Measurements from ENCODE around the gene PIAS4.

The PIAS4 gene

DNA sequence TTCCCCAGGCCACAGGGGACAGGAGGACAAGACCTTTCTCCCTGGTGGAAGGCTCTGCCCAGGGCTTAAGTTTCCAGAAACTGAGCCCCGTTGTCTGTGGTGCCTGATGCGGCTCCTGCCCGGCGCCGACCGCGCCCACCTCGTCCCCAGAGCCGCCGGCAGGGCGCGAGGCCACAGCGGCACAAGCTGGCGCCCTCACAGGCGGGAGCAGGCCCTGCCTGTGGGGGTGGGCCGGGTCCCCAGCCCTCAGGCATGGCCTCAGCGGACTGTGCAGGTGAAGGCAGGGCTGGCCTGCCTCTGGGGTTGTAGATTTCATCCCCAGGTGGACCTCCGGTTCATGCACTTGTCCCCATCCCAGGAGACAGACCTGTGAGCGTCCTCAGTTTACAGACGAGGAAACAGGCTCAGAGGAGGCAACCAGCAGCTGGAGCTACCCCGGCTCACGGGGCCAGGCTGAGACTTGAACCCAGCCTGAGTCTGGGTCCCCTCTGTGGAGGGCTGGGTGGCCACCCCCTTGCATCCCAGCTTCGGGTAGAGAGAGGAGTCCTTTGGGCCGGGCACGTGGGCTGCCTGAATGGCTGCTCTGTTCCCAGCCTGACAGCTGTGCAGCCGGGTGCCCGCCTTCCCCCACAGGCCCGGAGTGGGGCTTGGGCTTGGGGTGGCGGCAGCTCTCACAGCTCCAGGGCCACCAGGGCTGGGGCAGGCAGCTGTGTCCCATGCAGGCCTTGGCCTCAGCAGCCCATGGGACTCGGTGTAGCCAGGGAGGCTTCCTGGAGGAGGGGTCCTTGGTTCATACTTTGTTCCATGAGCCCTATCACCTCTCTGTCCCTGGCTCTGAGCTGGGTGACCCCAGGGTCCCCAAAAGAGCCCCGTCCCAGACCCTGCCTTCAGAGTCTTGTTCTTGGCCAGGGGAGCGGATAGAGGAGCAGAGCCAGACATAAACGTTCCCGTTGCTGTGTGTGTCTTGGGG lies 26.8 kb downstream of the PIAS4 start:
- Histone ChIP-seq H3K4me1 (ENCODE audit: insufficient read depth, low read length) (no peaks in the 10 kb centered on the region), H3K36me3 (ENCODE audit: insufficient read depth, low read length) (peaks cover 13% of the 10 kb centered on the region), H3K9me3 (ENCODE audit: control insufficient read depth, insufficient read depth, low read length) (no peaks in the 10 kb centered on the region), H3K9ac (ENCODE audit: low read depth, low read length) (no peak overlapping the region)

DNA sequence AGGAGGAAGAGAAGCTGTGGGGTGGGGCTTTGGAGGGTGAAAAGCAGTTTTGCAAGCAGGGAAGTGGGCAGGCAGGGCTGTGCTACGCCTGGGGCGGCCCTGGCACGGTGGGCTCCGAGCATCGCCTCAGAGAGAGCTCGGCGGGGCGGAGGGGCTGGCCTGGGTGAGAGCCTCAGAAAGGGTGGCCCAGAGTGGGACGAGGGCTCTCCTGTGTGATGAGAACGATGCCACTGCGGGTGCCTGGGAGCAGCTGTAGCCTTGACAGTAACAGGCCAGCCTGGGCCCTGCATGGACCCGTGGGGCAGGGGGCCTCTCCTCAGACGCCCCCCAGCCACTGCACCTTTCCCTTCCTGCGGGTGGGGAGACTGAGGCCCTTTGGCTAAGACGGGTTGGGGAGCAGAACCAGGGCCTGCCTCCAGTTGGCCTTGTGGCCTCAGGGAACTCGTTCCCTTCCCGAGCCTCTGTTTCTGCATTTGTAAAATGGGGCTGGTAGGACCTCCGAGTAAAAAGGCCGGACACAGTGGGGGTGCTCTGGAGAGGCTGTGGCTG lies 27.6 kb downstream of the PIAS4 start:
- peaks cover 13% of the 10 kb centered on the region for H3K36me3 ChIP-seq (ENCODE audit: insufficient read depth, low read length)
- no peaks in the 10 kb centered on the region for H3K4me1 ChIP-seq (ENCODE audit: insufficient read depth, low read length)
- no peaks in the 10 kb centered on the region for H3K9me3 ChIP-seq (ENCODE audit: control insufficient read depth, insufficient read depth, low read length)
- H3K9ac ChIP-seq (ENCODE audit: low read depth, low read length) = no peak overlapping the region

DNA sequence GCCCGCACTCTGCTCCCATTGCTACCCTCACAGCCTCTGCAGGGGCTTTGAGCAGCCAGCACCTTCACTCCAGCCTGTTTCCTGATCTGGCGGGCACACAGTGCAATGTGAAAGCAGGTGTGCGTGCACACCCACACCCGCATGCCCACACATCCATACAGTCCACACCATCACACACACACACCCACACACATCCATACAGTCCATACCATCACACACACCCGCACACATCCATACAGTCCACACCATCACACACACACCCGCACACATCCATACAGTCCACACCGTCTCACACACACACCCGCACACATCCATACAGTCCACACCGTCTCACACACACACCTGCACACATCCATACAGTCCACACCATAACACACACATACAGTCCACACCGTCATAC lies 28.0 kb downstream of the PIAS4 start:
- Histone ChIP-seq H3K36me3 (ENCODE audit: insufficient read depth, low read length) (peaks cover 13% of the 10 kb centered on the region), H3K9ac (ENCODE audit: low read depth, low read length) (no peak overlapping the region), H3K4me1 (ENCODE audit: insufficient read depth, low read length) (no peaks in the 10 kb centered on the region), H3K9me3 (ENCODE audit: control insufficient read depth, insufficient read depth, low read length) (no peaks in the 10 kb centered on the region)

DNA sequence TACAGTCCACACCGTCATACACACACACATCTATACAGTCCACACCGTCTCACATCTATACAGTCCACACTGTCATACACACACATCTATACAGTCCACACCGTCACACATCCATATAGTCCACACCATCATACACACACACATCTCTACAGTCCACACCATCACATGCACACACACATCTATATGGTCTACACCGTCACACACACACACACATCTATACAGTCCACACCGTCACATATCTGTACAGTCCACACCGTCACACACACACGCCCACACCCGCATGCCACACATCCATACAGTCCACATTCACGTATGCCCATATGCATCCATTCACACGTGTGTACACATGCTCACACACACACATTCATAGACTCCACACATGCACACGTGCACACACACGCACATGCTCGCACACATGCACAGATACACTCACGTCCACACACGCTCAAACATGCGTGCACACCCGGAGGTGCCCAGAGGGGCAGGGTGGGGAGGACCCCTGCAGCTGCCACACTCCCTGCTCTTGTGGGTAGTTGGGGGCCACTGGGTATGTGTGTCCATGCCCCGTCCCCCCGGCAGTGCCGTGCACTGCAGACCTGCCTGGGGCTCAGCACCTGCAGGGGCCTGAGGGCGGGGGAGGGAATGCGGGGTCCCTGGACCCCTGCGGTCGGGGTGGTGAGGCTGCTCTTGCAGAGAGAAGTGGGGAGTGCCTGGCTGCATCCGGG lies 29.2 kb downstream of the PIAS4 start:
- Histone ChIP-seq H3K36me3 (ENCODE audit: insufficient read depth, low read length) (peaks cover 13% of the 10 kb centered on the region), H3K4me1 (ENCODE audit: insufficient read depth, low read length) (no peaks in the 10 kb centered on the region), H3K9me3 (ENCODE audit: control insufficient read depth, insufficient read depth, low read length) (no peaks in the 10 kb centered on the region), H3K9ac (ENCODE audit: low read depth, low read length) (no peak overlapping the region)

DNA sequence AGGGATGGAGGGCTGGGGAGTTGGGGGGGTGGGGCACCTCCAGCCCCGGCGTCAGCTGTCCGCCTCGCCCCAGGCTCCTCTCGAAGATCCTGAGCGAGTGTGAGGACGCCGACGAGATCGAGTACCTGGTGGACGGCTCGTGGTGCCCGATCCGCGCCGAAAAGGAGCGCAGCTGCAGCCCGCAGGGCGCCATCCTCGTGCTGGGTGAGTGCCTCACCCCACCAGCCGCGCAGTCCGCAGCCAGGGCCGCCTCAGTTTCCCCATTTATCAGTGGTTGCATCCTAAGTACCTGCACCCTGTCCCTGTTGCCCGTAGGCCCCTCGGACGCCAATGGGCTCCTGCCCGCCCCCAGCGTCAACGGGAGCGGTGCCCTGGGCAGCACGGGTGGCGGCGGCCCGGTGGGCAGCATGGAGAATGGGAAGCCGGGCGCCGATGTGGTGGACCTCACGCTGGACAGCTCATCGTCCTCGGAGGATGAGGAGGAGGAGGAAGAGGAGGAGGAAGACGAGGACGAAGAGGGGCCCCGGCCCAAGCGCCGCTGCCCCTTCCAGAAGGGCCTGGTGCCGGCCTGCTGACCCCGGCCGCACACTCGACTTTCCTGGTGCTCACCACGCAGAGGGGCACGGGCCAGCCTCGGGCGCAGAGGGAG lies 29.9 kb downstream of the PIAS4 start:
- Histone ChIP-seq H3K9me3 (ENCODE audit: control insufficient read depth, insufficient read depth, low read length) (no peaks in the 10 kb centered on the region), H3K4me1 (ENCODE audit: insufficient read depth, low read length) (no peaks in the 10 kb centered on the region), H3K9ac (ENCODE audit: low read depth, low read length) (no peak overlapping the region), H3K36me3 (ENCODE audit: insufficient read depth, low read length) (peaks cover 13% of the 10 kb centered on the region)

DNA sequence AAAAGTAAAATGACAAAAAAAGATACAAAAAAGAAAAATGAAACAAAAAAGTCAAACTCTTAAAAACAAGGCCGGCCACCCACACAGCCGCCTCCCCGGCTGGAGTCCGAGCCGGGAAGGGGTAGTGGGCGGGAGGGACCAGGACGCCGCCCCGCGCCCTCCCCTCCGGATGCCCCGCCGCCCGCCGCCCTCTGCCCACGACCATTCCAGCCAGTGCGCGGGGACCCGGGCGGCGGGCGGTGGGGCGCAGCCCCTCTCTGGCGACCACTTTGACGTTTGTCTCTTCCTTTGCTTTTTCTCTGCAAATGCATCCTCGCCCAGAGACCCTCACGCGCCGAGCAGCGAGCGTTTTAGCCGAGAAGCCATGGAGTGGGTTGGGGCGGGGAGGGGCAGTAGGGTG lies 30.5 kb downstream of the PIAS4 start:
- no peak overlapping the region for H3K9ac ChIP-seq (ENCODE audit: low read depth, low read length)
- H3K9me3 ChIP-seq (ENCODE audit: control insufficient read depth, insufficient read depth, low read length) = no peaks in the 10 kb centered on the region
- peaks cover 13% of the 10 kb centered on the region for H3K36me3 ChIP-seq (ENCODE audit: insufficient read depth, low read length)
- no peaks in the 10 kb centered on the region for H3K4me1 ChIP-seq (ENCODE audit: insufficient read depth, low read length)

DNA sequence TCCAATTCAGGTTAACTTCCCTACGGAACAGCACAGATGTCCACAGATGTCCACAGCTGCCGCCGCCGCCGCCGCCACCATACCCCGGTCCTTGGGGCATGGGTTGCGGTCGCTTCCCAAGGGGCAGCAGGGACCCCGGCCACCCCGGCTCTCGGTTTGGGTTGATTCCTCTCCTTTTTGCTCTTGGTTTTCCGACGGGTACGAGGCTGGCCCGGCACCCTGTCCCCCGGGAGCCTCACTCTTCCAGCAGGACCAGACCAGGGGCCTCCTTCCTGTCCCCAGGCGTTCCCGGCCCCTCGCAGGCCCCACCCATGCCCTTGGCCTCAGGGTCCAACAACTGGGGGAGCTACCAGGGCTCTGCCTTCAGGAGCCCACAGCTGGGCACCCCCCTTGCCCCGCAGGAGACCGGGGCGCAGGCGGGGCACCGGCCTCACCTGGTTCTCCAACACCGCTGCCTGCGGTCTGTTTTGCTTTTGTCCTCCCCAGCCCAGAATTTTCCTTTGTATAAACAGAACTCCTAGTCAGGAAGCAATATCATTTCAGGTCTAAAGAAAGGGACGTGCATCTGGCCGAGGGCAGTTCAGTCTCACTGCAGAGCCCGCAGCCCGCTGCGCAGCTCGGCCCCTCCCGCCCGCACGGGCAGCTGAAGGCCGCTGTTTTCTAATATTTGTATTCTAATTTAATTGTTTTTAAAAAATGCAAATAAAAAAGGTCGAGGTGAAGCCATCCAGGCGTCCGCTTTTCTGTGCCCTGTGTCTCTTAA lies 31.3 kb downstream of the PIAS4 start:
- no peaks in the 10 kb centered on the region for H3K4me1 ChIP-seq (ENCODE audit: insufficient read depth, low read length)
- peaks cover 9% of the 10 kb centered on the region; the same call in 1 of the 2 replicates for H3K36me3 ChIP-seq (ENCODE audit: insufficient read depth, low read length)
- no peaks in the 10 kb centered on the region for H3K9me3 ChIP-seq (ENCODE audit: control insufficient read depth, insufficient read depth, low read length)
- H3K9ac ChIP-seq (ENCODE audit: low read depth, low read length) = no peak overlapping the region

DNA sequence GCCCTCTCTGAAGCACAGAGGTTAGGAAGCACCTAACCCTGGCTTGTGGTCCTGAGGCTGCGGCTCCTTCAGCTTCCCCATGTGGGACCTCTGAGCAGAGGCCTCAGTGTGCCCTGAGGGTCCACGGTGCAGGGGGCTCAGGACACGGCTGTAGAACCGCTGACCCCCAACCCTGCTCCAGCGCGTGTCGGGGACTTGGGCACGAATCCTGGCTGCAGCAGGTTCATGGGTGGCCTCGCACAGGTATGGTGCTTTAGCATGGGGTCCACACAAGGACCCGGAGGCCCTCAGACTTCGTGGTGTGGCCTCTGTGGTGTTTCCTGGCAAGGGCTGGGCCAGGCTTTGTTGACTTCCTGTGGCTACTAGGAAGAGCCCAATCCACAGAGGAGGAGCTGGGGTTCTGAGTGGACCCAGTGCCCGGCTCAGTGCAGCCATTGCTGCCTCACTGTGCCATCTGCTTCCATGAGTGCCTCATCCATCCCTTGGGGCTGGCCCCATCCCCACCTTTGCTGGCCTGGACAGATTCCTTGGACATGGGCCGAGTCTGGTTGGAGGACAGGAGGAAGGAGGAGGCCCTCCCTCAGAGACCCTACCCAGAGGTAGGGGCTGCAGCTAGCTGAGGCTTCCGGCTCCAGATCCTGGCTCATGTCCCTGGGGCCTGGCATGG lies 34.7 kb downstream of the PIAS4 start:
- Histone ChIP-seq H3K36me3 (ENCODE audit: insufficient read depth, low read length) (0 out of 2 replicates have a peak, but pooled peaks cover 3% of the 10 kb centered on the region), H3K4me1 (ENCODE audit: insufficient read depth, low read length) (peaks cover 7% of the 10 kb centered on the region; the same call in 1 of the 2 replicates), H3K9ac (ENCODE audit: low read depth, low read length) (no peak overlapping the region), H3K9me3 (ENCODE audit: control insufficient read depth, insufficient read depth, low read length) (no peaks in the 10 kb centered on the region)

DNA sequence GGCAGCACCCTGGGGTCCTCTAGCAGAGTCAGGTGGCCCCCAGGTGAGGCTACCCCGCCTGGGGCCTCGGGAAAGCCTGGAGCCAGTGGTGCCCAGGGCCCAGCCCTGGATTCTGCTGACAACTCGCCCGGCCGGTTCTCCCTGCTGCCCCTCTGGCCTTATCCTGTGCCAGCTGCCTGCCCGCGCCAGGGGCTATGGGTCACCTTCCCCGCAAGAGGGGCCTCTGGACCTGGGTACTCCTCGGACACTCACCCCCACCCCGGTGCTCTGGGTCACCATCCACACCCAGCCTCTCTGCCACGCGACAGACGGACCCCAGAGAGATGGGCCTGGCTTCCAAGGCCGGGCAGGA lies 35.2 kb downstream of the PIAS4 start:
- H3K9me3 ChIP-seq (ENCODE audit: control insufficient read depth, insufficient read depth, low read length) = no peaks in the 10 kb centered on the region
- H3K9ac ChIP-seq (ENCODE audit: low read depth, low read length) = no peak overlapping the region
- H3K36me3 ChIP-seq (ENCODE audit: insufficient read depth, low read length) = no peaks in the 10 kb centered on the region
- peaks cover 7% of the 10 kb centered on the region; the same call in 1 of the 2 replicates for H3K4me1 ChIP-seq (ENCODE audit: insufficient read depth, low read length)

DNA sequence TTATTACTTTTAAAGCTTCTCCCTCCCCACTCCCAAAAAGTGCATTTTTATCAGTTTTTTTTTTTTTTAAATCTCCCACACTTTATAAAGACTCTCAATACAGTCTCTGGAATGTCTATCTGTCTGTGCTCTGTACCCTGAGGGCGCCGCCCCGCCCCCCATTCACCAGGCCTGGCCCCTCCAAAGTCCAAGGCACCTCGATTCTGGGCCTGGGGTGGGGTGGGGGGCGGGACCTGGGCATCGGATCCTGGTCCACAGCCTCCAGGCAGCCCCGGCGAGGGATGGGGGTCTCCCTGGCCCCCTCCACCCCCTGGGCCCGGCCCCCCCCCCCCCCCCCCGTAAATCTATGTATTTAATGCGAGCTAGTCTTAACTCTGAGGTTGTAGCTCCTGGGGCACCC lies 35.9 kb downstream of the PIAS4 start:
- H3K9ac ChIP-seq (ENCODE audit: low read depth, low read length) = no peak overlapping the region
- H3K9me3 ChIP-seq (ENCODE audit: control insufficient read depth, insufficient read depth, low read length) = no peaks in the 10 kb centered on the region
- peaks cover 7% of the 10 kb centered on the region; the same call in 1 of the 2 replicates for H3K4me1 ChIP-seq (ENCODE audit: insufficient read depth, low read length)
- H3K36me3 ChIP-seq (ENCODE audit: insufficient read depth, low read length) = no peaks in the 10 kb centered on the region; the same call in none of the 2 replicates

DNA sequence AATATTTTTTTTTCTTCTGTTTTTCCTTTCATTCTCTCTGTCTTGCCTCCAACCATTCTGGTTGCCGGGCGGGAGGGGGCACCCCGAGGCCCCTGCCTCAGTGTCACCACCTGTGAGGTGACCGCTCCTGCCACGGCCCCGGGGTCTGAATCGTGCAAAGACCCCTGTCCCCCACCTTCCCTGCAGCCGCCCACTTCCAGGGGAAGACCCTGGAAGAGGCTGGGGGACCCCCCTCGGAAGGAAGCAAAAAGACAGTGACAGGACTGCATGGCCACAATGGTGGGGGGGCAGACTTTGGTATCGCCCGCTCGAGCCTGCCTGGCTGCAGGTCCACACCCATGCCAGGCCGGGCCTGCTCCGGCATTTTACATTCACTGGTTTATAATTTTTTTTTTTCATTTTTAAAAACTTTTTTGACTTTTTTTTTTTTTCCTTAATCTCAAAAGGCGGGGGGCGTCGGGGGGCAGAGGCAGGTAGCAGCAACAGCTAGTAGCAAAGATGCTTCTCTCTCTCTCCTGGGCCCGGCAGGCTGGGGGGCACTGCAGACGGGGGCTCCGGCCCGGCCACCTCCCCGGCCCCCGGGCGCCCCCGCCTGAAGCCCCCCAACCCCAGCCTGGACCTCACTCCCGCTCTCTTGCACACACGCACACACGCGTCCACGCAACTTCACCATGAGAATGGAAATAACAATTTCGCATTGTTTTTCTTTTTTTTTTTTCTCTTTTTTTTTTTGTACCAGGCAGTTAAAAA lies 36.6 kb downstream of the PIAS4 start:
- no peak overlapping the region for H3K9ac ChIP-seq (ENCODE audit: low read depth, low read length)
- no peaks in the 10 kb centered on the region for H3K9me3 ChIP-seq (ENCODE audit: control insufficient read depth, insufficient read depth, low read length)
- H3K36me3 ChIP-seq (ENCODE audit: insufficient read depth, low read length) = no peaks in the 10 kb centered on the region; the same call in none of the 2 replicates
- peaks cover 7% of the 10 kb centered on the region; the same call in 1 of the 2 replicates for H3K4me1 ChIP-seq (ENCODE audit: insufficient read depth, low read length)

DNA sequence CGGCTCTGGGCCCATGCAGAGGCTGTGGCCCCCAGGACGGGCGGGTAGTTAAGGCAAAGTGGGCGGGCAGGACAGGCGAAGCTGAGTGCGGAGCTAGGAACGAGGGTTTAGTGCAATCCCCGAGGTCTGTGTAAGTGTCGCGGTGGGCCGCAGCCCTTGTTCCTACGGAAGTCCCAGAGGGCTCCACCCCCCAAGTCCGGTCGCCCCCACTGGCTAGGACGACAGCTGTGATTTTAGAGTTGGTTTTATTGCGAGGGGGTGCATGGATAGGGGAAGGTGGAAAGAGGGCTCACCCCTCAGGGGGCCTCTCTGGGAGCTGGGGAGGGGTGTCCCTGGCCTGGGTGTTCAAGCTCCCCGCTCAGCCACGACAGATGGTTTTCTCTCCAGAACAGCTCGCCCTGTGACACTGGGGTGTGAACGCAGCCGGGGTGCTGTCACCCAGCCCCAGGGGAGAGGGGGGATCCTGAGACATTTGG lies 37.5 kb downstream of the PIAS4 start:
- Histone ChIP-seq H3K36me3 (ENCODE audit: insufficient read depth, low read length) (no peaks in the 10 kb centered on the region; the same call in none of the 2 replicates), H3K9me3 (ENCODE audit: control insufficient read depth, insufficient read depth, low read length) (no peaks in the 10 kb centered on the region), H3K4me1 (ENCODE audit: insufficient read depth, low read length) (peaks cover 7% of the 10 kb centered on the region; the same call in 1 of the 2 replicates), H3K9ac (ENCODE audit: low read depth, low read length) (no peak overlapping the region)

Measured in ES-I3 (cell line).